NK-92 treated with Interleukin-12 subunit alpha and Interleukin-12 subunit beta, amount 100 ng/mL, for 24 hours (cell line): ENCODE measurements around the gene ZFP36.
"Not testable (repeated sequence)": the region's sequence is repeated elsewhere in the genome, so short reads cannot be mapped to it uniquely, and the experiment has no call there.

ENCODE experiments used
- DNase-seq: peaks from one replicate; lab custom pipeline; 2025; lab: John Stamatoyannopoulos, UW

Gene ZFP36

GRCh38 chr19:39406656-39407409 is at the start of gene ZFP36:
Gene ZFP36, plus strand, starts transcription at chr19:39406847. Its CDS starts 58 bp downstream, at chr19:39406905.
- peak; percentile 90 for DNase-seq

- no peak for DNase-seq
Measured at GRCh38 chr19:39359026-39359425, 47.6 kb upstream of the ZFP36 start.

GRCh38 chr19:39360599-39360998 is 46.0 kb upstream of the ZFP36 start:
- DNase-seq: no peak

- DNase-seq: no peak
Measured at GRCh38 chr19:39362682-39363657, 43.7 kb upstream of the ZFP36 start.

GRCh38 chr19:39363901-39364457 is 42.7 kb upstream of the ZFP36 start:
- DNase-seq: no peak

- no peak for DNase-seq
Measured at GRCh38 chr19:39365531-39365930, 41.1 kb upstream of the ZFP36 start.

- no peak for DNase-seq
Measured at GRCh38 chr19:39369200-39369599, 37.4 kb upstream of the ZFP36 start.

GRCh38 chr19:39370735-39371134 is 35.9 kb upstream of the ZFP36 start:
- no peak for DNase-seq

GRCh38 chr19:39372047-39372802 is 34.4 kb upstream of the ZFP36 start:
- DNase-seq: no peak

- DNase-seq: no peak
Measured at GRCh38 chr19:39372941-39373340, 33.7 kb upstream of the ZFP36 start.

GRCh38 chr19:39375929-39376328 is 30.7 kb upstream of the ZFP36 start:
- DNase-seq: no peak

- no peak for DNase-seq
Measured at GRCh38 chr19:39377373-39378362, 29.0 kb upstream of the ZFP36 start.

- DNase-seq: not testable (repeated sequence)
Measured at GRCh38 chr19:39379366-39379765, 27.3 kb upstream of the ZFP36 start.

GRCh38 chr19:39379865-39380396 is 26.7 kb upstream of the ZFP36 start:
- no peak for DNase-seq

GRCh38 chr19:39380521-39381502 is 25.8 kb upstream of the ZFP36 start:
- no peak for DNase-seq

GRCh38 chr19:39381910-39382611 is 24.6 kb upstream of the ZFP36 start:
- no peak for DNase-seq

- no peak for DNase-seq
Measured at GRCh38 chr19:39382991-39383828, 23.4 kb upstream of the ZFP36 start.
